Measurements from ENCODE around the gene P2RY6. TPM values are rescaled to one million over a fixed set of nuclear protein-coding genes. Genes with fewer than 3 reads are reported as not detected.
"Not testable (repeated sequence)": the region's sequence is repeated elsewhere in the genome, so short reads cannot be mapped to it uniquely, and the experiment has no call there.

P2RY6 gene
- polyA plus RNA-seq, 1 donor: 2.4 TPM

- DNase-seq: no peak
Measured at GRCh38 chr11:73262851-73263495, 9.2 kb upstream of the P2RY6 start.

- no peak for DNase-seq
Measured at GRCh38 chr11:73263640-73264039, 8.5 kb upstream of the P2RY6 start.

GRCh38 chr11:73265278-73265810 is 6.8 kb upstream of the P2RY6 start:
- DNase-seq: no peak

GRCh38 chr11:73265853-73266645 is 6.1 kb upstream of the P2RY6 start:
- DNase-seq: no peak

- no peak for DNase-seq
Measured at GRCh38 chr11:73266646-73267020, 5.5 kb upstream of the P2RY6 start.

- DNase-seq: no peak
Measured at GRCh38 chr11:73267122-73267846, 4.9 kb upstream of the P2RY6 start.

- DNase-seq: no peak
Measured at GRCh38 chr11:73267906-73268540, 4.1 kb upstream of the P2RY6 start.

- no peak for DNase-seq
Measured at GRCh38 chr11:73268671-73269271, 3.4 kb upstream of the P2RY6 start.

- no peak for DNase-seq
Measured at GRCh38 chr11:73269459-73270015, 2.6 kb upstream of the P2RY6 start.

- DNase-seq: no peak
Measured at GRCh38 chr11:73270016-73270854, 1.9 kb upstream of the P2RY6 start.

GRCh38 chr11:73270855-73271477 is 1.2 kb upstream of the P2RY6 start:
- DNase-seq: no peak

GRCh38 chr11:73271478-73271865 is 666 bp upstream of the P2RY6 start:
- not testable (repeated sequence) for DNase-seq

GRCh38 chr11:73272680-73273038 is 521 bp downstream of the P2RY6 start:
- no peak for DNase-seq

GRCh38 chr11:73273222-73273895 is 1.2 kb downstream of the P2RY6 start:
- no peak for DNase-seq

GRCh38 chr11:73274191-73274590 is 2.1 kb downstream of the P2RY6 start:
- not testable (repeated sequence) for DNase-seq

- DNase-seq: no peak
Measured at GRCh38 chr11:73274722-73275380, 2.7 kb downstream of the P2RY6 start.

GRCh38 chr11:73275381-73275750 is 3.2 kb downstream of the P2RY6 start:
- no peak for DNase-seq

- DNase-seq: no peak
Measured at GRCh38 chr11:73277467-73277866, 5.3 kb downstream of the P2RY6 start.

GRCh38 chr11:73280626-73281025 is 8.5 kb downstream of the P2RY6 start:
- DNase-seq: no peak
